Measurements from ENCODE around the gene FXN. TPM values are rescaled to one million over a fixed set of nuclear protein-coding genes. Genes with fewer than 3 reads are reported as not detected.

Gene FXN
- total and polyA plus RNA-seq, 5 donors from 2014 or later = 15.4 to 58.7 (median 44.0) TPM

DNA sequence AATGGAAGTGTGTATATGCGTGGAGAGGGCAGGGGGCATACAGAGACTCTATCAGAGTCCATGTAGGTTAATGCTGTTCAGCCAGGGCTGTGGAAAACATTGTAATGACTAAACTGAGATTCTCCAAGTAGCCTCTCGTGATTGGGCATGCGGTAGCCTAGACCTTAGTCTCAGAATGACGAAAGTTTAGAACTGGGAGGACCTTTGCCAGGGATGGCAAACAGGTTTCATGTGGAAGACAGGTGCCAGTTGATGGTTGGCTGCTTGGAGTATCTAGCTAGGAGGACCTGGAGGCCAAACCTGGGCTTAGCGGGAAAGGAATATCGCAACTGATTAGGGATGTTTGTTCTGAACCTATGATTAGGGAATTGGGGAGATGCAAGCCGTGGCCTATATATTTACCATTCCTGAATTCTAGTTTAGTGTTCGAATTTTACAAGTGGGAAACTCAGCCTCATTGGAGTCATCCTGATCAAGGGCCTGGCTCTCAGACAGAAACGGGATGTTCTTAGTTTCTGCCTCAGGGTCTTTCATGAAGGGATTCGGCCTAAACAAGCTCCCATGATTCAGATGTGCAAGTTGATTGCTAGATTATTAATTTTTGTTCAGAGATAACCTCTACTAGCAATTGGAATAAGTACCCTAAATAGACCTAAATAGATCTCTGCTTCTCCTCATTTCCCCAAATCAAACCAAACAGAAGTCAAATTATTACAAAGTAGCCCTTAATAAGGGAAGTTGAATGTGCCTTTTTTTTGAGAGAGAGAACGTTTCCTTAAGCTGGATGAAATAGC, 111.7 kb downstream of the FXN start:
- H3K27ac Mint-ChIP-seq = no peak overlapping the region
- H3K27me3 Mint-ChIP-seq = peaks cover 3% of the 10 kb centered on the region
- Histone ChIP-seq H3K4me3 (ENCODE audit: low read depth, low read length) (no peak overlapping the region), H3K9me3 (ENCODE audit: control insufficient read depth in 2 of 2, low read length in 2 of 2) (no peaks in the 10 kb centered on the region), H3K4me1 (ENCODE audit: control insufficient read depth, insufficient read depth, low read length, poor library complexity, severe bottlenecking) (no peaks in the 10 kb centered on the region), H3K27ac (ENCODE audit: insufficient read depth, low read length, poor library complexity, severe bottlenecking) (no peak overlapping the region), H3K27me3 (ENCODE audit: control insufficient read depth, insufficient read depth, low read length) (no peaks in the 10 kb centered on the region), H3K36me3 (ENCODE audit: control insufficient read depth, insufficient read depth, low read length) (no peaks in the 10 kb centered on the region)
- peaks cover 0 to 2% (median 0%) of the 10 kb centered on the region in 4 donors for H3K4me1 Mint-ChIP-seq
- no peak overlapping the region for H3K4me3 Mint-ChIP-seq
- ATAC-seq (ENCODE audit: low read depth in 2 of 2) (no peak), DNase-seq (no peak)
- no peaks in the 10 kb centered on the region for H3K9me3 Mint-ChIP-seq
- peaks cover 3% of the 10 kb centered on the region for H3K36me3 Mint-ChIP-seq

- no peaks in the 10 kb centered on the region for H3K9me3 ChIP-seq (ENCODE audit: control insufficient read depth in 2 of 2, low read length in 2 of 2)
- H3K27ac Mint-ChIP-seq = no peak overlapping the region
- H3K4me1 ChIP-seq (ENCODE audit: control insufficient read depth, insufficient read depth, low read length, poor library complexity, severe bottlenecking) = no peaks in the 10 kb centered on the region
- no peaks in the 10 kb centered on the region for H3K27me3 Mint-ChIP-seq
- H3K4me3 Mint-ChIP-seq = no peak overlapping the region
- DNase-seq (no peak), ATAC-seq (ENCODE audit: low read depth in 2 of 2) (no peak)
- H3K9me3 Mint-ChIP-seq = no peaks in the 10 kb centered on the region
- H3K27ac ChIP-seq (ENCODE audit: insufficient read depth, low read length, poor library complexity, severe bottlenecking) = no peak overlapping the region
- no peak overlapping the region for H3K4me3 ChIP-seq (ENCODE audit: low read depth, low read length)
- peaks cover 3% of the 10 kb centered on the region for H3K36me3 Mint-ChIP-seq
- no peaks in the 10 kb centered on the region for H3K27me3 ChIP-seq (ENCODE audit: control insufficient read depth, insufficient read depth, low read length)
- no peaks in the 10 kb centered on the region for H3K4me1 Mint-ChIP-seq
- H3K36me3 ChIP-seq (ENCODE audit: control insufficient read depth, insufficient read depth, low read length) = no peaks in the 10 kb centered on the region
Observed at GRCh38 chr9:69149321-69149807, 113.8 kb downstream of the FXN start.

Other genes with a start within 250 kb of the FXN start
- gene PRKACG, start 21.6 kb upstream of the FXN start, total RNA-seq = not detected
- not detected for gene PRKACG, start 21.6 kb upstream of the FXN start, polyA plus RNA-seq
- gene TJP2, start 138.5 kb downstream of the FXN start, total RNA-seq = 13.9 TPM
- 10 to 100 TPM in 2 of 4 donors, 1 to 10 TPM in 2; 5.3 to 11.3 (median 8.7) TPM for gene TJP2, start 138.5 kb downstream of the FXN start, polyA plus RNA-seq